ENCODE results near the gene PALS2. TPM values are rescaled to one million over a fixed set of nuclear protein-coding genes. Genes with fewer than 3 reads are reported as not detected.

The PALS2 gene
- total and polyA plus RNA-seq, 9 of the 15 experiments (the other 6 are each of a cell fraction or from before 2014, with no cell fraction given), result 5.9 to 35.0 (median 17.7) TPM

- no peak for TF ChIP-seq HES1 (IDR thresholded peaks at IDR 0.05; ENCODE audit: low read depth)
- TF ChIP-seq RBM25 (IDR thresholded peaks at IDR 0.05; ENCODE audit: low read depth, low read length, severe bottlenecking), result no peak
- no peak for TF ChIP-seq ZFP36 (IDR thresholded peaks at IDR 0.05; ENCODE audit: low read depth, low read length, partially characterized antibody)
- TF ChIP-seq ZNF696 (CRISPR knock-in tag; conservative IDR thresholded peaks at IDR 0.05), result no peak
- TF ChIP-seq CBX2 (IDR thresholded peaks at IDR 0.05; ENCODE audit: insufficient read depth, low read length, poor library complexity, severe bottlenecking), result no peak
- no peak for TF ChIP-seq YY1 (IDR thresholded peaks at IDR 0.05; ENCODE audit: borderline replicate concordance in 1 of 3, control insufficient read depth in 1 of 3, extremely low read depth in 1 of 3, insufficient read depth in 3 of 3, insufficient read length in 1 of 3, insufficient replicate concordance in 2 of 3, low read depth in 1 of 3, low read length in 2 of 3)
Measured at GRCh38 chr7:24536682-24537081, 36.6 kb upstream of the PALS2 start (continued).

- no peaks in the 10 kb centered on the region for H3K79me2 ChIP-seq (ENCODE audit: control insufficient read depth, insufficient read depth, low read length)
- no peaks in the 10 kb centered on the region for H3K9me3 ChIP-seq (replicated peaks; ENCODE audit: control insufficient read depth, insufficient read depth, low read depth, low read length)
- no peak for ATAC-seq
- no peak overlapping the region for H3K4me3 ChIP-seq
- no peak overlapping the region for H3K9ac ChIP-seq (ENCODE audit: insufficient read depth in 1 of 2, low read depth in 2 of 2, low read length in 2 of 2)
- CTCF ChIA-PET (ENCODE audit: low intra/inter-chr PET ratio), result no interaction called here
- no peak overlapping the region for H3K27ac ChIP-seq (ENCODE audit: extremely low read depth, low read depth, low read length)
- H2AFZ ChIP-seq (ENCODE audit: low read depth, low read length), result no peak overlapping the region
- H3K27me3 ChIP-seq (ENCODE audit: control insufficient read depth in 2 of 2, insufficient read depth in 2 of 2, low read length in 2 of 2), result peaks cover 6 to 7% of the 10 kb centered on the region in 2 experiments; a peak in 3 of 5 replicates
- H3K36me3 ChIP-seq (ENCODE audit: control insufficient read depth, insufficient read depth, low read length), result no peaks in the 10 kb centered on the region
- TF ChIP-seq POLR3G (IDR thresholded peaks at IDR 0.05; ENCODE audit: extremely low read depth, insufficient read length, insufficient replicate concordance) (no peak), ZNF277 (CRISPR knock-in tag; IDR thresholded peaks at IDR 0.05; ENCODE audit: borderline replicate concordance) (no peak), ZNF717 (CRISPR knock-in tag; IDR thresholded peaks at IDR 0.05) (no peak), ZNF696 (CRISPR knock-in tag; conservative IDR thresholded peaks at IDR 0.05) (no peak), RNF219 (CRISPR knock-in tag; IDR thresholded peaks at IDR 0.05) (no peak), SUPT5H (IDR thresholded peaks at IDR 0.05) (no peak)
- H3K4me1 ChIP-seq (replicated peaks in 1 of 2; ENCODE audit: control insufficient read depth in 2 of 2, insufficient read depth in 2 of 2, low read length in 2 of 2), result no peaks in the 10 kb centered on the region
- H4K20me1 ChIP-seq (replicated peaks; ENCODE audit: control insufficient read depth, insufficient read depth, low read length), result no peaks in the 10 kb centered on the region
- WGBS (ENCODE audit: insufficient coverage, low coverage, missing lambda C conversion rate), result 1% methylated on average over 7 of the region's 7 CpGs
- in situ Hi-C loops (cut with MboI), result no loop called here
- H3K9me1 ChIP-seq (ENCODE audit: control insufficient read depth, insufficient read depth, low read length), result no peaks in the 10 kb centered on the region
- BruUV-seq (replicated peaks), result no TSS peak
- no peak overlapping the region for H3K4me2 ChIP-seq (ENCODE audit: insufficient read depth, low read length)
- intact Hi-C loops (cut with micrococcal nuclease), result no loop called here
- POLR2A ChIA-PET, result no interaction called here
- DNase-seq (ENCODE audit: extremely low read depth in 1 of 4, low spot score in 3 of 4), result no peak
- no peak for FAIRE-seq
Measured at GRCh38 chr7:24540956-24541355, 32.3 kb upstream of the PALS2 start.
